Esophagus muscularis mucosa (tissue), 3 donors: ENCODE measurements around the gene ELK4.

Experiments used
- POLR2A ChIP-seq: fragments of 450-650 bp; IDR thresholded peaks from one replicate; pipeline ENCODE4 v1.6.1; 2017; ENCODE audit warnings: antibody characterized with exemption, moderate library complexity, mild to moderate bottlenecking, low read depth
- TF ChIP-seq, protein P1 (sequence below), 3 experiments: fragments of 200-600 bp in 2 of 3; fragments of 450-650 bp in 1 of 3; sonication (generic) in 2 of 3; IDR thresholded peaks; one replicate each; pipeline ENCODE4 v1.5.1; 2017 to 2019; ENCODE audit warnings: antibody characterized with exemption in 3 of 3, mild to moderate bottlenecking in 2 of 3, moderate library complexity in 1 of 3

GRCh38 chr1:205565799-205566198 is 66.0 kb downstream of the ELK4 start:
- TF ChIP-seq POLR2A = no peak
- TF ChIP-seq, protein P1, sequence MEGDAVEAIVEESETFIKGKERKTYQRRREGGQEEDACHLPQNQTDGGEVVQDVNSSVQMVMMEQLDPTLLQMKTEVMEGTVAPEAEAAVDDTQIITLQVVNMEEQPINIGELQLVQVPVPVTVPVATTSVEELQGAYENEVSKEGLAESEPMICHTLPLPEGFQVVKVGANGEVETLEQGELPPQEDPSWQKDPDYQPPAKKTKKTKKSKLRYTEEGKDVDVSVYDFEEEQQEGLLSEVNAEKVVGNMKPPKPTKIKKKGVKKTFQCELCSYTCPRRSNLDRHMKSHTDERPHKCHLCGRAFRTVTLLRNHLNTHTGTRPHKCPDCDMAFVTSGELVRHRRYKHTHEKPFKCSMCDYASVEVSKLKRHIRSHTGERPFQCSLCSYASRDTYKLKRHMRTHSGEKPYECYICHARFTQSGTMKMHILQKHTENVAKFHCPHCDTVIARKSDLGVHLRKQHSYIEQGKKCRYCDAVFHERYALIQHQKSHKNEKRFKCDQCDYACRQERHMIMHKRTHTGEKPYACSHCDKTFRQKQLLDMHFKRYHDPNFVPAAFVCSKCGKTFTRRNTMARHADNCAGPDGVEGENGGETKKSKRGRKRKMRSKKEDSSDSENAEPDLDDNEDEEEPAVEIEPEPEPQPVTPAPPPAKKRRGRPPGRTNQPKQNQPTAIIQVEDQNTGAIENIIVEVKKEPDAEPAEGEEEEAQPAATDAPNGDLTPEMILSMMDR (IDR thresholded peaks at IDR 0.05) = no peak
